DMS53 (cell line): ENCODE results near the gene C3orf20.

Experiments
- DNase-seq: peaks from one replicate; lab custom pipeline; 2025; lab: John Stamatoyannopoulos, UW

The C3orf20 gene

DNA sequence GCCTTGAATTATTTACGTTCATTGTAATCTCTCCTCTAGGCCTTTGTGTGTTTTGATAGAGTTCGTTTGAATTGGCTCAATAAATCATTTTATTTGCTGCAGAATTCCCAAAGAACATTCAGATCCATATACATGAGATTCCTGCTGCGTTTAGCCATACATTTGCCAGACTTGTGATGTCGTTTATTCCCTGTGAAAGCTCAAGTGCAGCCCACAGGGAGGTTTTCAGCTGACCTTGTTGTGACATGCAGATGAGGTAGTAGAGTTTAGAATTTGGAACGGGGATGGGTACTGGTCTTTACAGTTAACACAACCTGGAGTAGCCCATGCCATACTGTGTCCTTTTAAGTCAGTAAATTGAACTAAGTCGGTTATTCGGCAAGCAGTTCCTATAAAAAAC is at the start of gene C3orf20:
C3orf20 (plus strand) TSS at position 301 of the 400 bp plus-strand sequence. CDS start 7,573 bp downstream, outside the sequence.
- no peak for DNase-seq

DNA sequence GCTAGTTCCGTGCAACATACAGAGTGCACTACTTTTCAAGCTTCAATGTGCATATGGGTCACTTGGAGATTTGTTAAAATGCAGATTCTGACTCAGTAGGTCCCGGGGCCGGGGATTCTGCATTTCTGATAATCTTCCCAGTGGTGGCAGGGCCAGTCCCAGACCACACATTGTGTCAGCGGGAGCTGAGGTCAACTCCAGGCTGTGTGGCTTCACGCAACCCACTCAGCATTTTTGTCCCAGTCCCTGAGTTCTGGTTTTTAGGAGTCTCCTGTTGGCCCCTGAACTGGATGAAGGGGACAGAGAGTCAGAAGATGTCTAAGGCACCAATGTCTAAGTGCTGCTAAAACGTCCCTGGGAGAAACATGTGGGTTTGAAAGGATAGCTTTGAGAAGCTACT is 49.5 kb upstream of the C3orf20 start:
- DNase-seq = no peak

DNA sequence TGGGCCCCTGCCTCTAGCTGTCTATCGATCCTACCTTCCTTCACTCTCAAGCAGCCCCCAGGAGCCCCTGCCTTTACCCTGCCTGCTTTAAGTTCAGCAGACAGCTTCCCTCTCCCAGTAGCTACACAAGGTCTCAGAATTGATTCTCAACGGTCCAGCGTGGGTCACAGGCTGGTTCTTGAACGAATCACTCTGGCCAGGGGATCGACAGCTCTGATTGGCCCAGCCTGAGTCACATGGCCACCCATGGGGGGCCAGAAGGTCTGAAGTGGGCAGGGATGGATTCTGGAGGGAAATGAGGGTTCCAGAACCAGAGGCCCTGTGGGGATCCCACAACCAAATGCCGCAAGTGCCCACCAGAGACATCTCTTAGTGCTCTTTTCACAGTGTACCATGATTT is 47.1 kb upstream of the C3orf20 start:
- DNase-seq = no peak

DNA sequence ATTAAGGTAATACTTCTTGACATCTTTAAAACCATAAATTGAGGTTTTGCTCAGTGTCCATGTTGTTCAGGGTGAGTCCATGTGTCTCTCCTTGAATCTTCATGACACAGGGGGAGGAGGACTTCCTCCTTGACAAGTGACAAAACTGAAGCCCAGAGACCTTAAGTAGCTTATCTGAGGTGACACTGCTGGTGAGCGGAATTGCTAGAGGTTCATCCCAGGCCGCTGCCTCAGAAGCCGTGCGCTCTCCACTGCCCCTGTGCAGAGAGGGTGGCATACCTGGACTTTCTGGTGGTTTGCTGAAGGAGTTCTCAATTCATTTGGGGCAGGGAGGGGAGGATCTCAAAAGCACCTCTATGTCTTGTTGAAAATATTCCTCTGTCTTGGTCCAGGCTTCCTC is 46.5 kb upstream of the C3orf20 start:
- no peak for DNase-seq

DNA sequence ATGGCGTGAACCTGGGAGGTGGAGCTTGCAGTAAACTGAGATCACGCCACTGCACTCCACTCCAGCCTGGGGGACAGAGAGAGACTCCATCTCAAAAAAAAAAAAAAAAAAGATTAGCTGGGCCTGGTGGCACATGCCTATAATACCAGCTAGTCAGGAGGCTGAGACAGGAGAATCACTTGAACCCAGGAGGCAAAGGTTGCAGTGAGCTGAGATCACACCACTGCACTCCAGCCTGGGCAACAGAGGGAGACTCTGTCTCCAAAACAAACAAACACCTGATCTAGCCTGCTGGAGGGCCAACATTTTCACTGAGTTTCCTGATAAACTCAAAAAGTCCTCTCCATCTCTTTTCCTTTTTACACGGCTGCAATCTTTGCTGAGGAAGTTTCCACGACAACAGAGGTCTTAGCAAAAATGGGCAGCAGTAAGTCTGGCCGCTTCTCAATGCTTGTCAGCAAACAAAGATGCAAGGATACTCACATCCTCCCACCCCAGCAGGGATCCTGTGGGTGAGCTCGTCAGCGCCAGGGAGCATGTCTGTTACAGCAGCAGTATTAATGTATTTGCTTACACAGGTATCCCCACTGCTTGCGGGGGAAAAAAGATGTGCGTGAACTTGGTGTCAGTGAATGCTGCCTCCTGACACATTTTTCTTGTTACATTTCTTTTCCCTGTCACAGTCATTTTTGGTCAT is 44.4 kb upstream of the C3orf20 start:
- DNase-seq = no peak

DNA sequence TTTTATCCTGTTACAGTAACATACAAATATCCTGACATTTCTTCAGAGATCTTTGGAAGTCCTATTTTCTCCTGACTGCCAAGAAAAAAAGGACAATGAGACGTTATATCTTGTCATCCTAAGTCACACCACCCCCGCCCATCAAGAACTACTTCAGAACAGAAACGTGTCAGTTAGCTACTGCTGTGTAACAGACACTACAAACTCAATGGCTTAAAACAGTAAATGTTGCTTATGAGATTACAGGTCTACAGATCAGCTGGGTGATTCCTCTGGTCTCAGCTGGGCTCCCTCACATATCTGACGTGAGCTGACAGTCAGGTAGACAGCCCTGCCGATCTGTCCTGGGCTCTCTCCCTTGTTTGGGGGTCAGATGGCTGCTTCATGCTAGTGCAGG is 43.8 kb upstream of the C3orf20 start:
- no peak for DNase-seq

DNA sequence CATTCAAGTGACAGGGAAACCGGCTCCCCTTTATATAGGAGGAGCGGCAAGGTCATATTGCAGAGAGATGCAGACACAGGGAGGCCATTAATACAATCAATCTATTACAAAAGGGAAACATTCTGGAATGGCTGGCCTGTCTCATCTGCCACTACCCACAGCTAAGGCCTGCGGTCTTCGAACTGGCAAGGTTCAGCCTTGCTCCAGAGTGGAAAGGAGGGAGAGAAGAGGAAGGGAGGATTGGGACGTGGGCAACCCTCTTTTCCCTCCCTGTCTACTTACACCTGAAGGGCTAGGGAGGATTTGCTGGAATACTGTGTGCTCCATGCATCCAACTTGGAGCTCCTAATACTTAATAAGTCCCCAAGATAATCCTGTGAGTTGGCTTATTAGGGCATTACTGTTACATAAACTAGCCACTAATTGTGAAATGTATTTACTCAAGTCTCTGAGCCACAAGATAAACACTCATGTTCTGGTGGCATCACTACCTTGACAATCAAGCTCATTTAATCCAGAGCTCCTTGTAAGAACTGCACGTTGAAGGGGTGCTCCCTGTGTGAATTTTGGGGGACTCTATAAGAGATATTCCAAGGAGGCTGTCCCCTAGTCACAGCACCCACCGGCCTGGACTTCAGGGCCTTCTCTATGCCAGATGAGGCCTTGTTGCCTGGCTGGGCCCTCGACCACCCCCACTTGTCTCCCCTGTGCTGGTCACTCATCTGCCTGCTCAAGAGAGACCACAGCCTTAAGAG is 43.1 kb upstream of the C3orf20 start:
- no peak for DNase-seq

DNA sequence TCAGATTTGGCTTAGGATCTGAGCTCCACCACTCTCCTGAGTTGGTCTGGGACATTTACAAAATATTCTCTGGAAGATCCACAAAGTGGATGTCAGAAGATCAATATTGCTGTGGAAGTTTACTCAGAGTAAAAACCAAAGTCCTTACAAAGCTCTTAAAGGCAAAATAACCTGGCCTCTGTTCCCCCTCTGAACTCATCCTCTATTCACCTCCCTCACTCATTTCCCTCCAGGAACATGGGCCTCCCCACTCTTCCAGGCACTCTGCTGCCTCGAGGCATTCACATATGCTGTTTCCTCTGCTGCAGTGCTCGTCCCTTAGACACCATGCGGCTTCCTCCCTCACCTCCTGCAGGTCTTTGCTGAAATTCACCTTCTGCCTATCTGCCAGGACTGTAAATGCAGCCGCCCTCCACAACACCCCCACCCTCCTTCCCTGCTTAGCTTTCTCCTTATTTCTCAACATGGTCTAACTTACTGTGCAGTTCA is 42.5 kb upstream of the C3orf20 start:
- no peak for DNase-seq

DNA sequence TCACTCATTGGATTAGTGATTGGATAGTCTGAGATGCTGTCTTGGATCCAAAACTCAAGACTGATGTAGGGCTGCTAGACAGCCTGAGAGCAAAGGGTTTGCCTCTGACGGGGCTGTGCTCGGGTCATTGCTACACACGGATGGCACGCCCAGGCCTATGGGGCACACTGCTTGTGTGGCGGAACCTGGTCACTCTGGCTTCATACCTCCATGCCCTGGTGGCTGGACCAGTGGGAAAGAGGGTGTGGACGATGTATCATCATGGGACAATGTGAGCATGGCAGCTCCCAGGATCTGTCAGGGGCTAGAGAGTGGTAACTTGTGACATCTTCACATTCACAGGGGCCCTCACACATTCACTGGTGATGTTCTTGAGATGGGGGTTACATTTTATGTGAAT is 41.5 kb upstream of the C3orf20 start:
- DNase-seq = no peak

DNA sequence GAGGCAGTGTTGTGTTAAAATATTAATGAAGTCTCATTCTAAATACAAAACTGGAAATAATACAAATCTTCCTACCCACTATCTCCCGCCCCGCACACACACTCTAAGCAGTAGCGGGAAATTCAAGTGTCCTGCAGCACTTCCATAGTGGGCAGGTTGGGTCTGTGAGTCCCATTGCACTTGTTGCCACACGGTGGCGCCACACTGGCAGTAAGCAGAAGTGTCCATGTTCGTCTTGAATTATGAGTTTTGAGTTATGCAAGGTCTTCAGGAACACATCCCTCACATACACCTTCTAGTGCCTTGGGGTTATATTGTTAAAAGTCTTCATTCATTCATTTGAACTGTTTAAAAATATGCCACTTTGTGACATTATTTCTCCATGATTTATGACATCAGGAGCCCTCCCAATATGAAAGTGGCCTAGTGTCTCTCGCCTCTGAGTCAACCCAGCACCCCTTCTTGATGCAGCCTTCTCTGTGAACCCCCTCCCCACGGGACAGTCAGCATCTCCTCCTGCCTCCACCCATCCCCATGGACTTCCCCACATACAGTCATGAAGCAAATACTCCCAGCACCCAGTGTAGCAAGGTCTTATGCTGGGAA is 41.0 kb upstream of the C3orf20 start:
- DNase-seq = peak; percentile 65

DNA sequence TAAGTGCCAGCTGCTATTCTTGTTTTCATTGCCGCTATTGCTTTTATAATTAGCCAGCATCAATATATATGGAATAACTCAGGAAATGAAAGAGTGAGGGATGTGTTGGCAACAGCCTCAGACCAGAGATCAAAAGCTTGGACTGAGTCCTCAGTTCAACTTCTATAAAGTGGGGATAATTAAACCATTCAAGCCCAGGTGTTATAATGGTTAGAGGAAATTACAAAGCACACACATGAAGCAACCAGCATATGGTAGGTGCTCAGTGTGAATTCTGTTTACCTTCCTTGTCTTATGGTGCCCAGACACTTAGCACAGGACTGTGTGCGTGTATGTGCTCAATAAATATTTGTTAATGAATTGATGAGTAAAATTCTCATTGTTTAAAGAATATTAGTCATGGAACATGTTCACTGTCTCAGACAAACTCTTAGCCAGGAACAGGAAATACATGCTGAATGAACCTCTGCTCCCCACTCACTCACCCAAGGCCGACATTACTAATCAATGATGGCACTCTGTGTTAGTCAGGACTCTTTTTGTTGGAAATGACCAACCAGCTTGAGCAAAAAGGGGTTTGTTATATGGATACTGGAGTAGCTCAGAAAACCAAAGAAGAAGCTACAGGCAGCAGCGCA is 40.1 kb upstream of the C3orf20 start:
- DNase-seq = peak; percentile 12

DNA sequence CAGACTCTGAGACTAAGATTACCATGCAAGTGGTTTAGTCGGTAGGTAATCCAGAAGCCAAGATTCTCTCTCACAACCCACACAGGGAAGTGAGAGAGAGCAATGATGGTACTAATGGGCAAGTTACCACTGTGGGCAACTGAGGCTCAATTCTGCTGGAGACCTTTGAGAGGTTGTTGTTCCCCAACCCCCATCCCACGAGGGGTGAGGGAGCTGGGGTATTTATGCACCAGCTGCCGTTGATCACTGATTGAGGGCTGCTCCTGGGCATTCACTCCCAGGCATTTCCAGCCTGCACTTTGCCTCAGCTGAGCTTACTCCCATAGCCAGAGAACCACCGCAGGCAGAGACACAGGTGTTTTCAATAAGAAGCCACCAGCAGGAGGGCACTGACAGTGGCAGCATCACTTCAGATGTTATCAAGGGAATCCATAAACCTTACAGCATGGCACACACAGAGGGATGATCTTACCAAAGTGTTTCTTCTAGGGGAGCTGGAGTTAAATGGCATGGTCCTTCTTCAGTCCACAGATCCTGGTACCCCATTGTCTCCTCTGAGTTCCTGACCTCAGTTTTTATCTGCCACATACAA is 38.3 kb upstream of the C3orf20 start:
- no peak for DNase-seq

DNA sequence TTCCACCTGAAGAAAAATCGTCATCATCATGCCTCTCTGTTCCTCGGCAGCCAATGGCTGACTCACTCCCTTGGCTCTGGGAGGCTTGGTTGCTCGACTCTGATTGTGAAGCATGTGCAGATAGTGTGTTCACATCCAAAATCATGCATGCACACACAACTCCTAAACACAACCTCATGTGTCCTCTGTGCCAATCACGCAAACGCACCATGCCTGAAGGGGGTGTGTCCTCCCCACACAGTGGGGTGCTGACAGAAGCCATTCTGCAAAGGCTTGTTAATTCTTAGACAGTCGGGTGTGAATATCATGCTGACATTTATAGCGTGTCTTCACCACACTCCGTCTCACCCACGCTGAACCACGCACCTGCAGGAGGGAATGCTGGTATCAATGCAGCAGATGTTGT is 34.8 kb upstream of the C3orf20 start:
- no peak for DNase-seq

DNA sequence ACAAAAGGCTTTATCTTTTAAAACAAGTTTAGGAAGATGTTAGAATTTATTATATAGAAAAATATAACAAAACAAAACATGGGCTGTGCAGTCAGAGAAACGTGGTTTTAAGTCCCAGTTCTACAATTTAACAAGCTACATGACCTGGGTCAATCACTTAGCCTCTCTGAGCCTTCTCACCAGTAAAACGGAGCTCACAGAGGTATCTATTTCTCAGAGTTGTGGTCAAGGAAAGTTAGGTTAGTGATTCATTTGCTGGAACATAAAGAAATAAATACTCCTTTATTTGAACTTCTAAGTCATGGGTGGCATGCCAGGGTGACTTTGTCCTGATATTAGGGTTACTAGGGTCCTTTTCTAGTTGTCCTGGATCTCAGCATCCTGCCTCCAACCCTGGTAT is 34.2 kb upstream of the C3orf20 start:
- no peak for DNase-seq

DNA sequence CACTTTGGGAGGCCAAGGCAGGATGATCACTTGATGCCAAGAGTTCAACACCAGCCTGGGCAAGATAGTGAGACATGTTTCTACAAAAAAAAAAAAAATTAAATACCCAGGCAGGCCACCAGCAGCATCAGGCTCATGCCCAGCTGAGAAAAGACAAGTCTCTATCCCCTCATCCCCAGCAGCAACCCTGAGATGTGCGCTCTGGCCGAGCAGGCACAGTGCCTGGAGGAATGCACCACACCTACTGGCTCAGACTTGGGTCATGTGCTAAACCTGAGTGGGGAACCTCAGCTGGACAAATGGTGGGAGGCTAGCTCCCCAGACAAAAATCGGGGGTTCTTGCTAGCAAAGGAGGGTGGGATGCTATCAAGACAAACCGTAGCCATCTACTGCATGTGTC is 33.6 kb upstream of the C3orf20 start:
- no peak for DNase-seq

DNA sequence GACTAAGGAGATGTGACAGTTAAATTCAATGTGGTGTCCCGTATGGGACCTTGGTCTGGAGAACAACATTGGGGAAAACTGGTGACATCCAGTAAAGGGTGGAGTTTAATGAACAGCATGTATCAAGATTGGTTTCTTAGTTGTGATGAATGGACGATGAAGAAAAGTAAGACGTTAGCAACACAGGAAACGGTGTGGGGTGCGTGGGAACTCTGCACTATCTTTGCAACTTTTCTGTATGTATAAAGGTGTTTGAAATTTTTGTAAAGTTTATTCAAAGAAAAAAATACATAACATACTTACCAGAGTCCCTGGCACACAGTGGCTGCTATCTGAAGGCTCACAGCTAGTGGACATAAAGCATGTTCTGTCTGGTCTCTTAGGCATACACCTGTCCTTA is 29.5 kb upstream of the C3orf20 start:
- no peak for DNase-seq

DNA sequence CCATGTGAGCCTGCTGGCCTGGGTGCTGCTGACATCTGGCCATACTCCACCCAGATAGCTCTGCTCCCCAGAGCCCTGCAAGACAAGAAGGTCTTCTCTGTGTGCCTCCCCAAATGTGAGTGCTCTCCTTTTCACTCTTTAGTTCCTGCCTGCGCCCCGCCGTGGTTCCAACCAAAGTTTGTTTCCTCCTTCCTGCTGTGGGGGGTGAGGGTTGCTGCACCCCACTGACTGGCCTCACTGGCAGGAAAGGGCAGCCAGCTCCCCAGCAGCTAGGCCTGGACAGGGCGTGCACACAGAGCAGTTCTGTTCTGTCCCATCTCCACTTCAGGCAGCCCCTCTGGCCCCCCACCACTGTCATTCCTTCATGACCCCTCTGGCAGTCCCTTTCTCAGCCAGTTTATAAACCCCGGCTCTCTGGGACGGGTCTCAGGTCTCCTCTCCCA is 28.8 kb upstream of the C3orf20 start:
- no peak for DNase-seq

DNA sequence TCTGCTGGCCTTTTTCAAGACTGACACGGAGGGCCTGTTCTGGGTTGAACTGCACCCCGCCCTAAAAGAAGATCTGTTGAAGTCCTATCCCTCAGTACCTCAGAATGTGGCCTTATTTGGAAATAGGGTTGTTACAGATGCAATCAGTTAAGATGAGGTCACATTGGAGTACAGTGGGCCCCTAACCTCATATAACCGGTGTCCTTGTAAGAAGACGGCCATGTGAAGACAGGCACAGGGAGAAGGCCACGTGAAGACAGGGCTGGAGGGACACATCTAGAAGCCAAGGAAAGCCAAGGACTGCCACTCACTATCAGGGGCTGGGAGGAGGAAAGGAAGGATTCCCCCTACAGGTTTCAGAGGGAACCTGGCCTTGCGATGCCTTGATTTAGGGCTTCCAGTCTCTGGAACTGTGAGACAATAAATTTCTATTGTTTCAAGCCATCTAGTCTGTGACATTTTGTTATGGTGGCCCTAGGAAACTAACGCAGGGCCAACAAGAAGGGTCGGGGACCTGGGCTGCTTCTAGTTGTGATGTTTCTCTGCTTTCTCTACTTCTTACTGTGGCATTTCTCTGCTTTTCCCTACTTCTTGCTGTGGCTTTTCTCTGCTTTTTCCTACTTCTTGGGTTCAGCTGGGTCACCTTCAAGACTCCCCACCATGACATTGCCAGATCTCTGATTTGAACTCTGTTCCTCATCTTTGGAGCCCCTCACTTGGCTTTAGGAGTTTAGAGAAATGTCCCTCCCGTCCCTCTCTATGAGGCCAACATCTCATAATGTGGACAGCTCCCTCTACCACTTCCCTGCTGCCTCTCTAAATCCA is 28.1 kb upstream of the C3orf20 start:
- DNase-seq = no peak

DNA sequence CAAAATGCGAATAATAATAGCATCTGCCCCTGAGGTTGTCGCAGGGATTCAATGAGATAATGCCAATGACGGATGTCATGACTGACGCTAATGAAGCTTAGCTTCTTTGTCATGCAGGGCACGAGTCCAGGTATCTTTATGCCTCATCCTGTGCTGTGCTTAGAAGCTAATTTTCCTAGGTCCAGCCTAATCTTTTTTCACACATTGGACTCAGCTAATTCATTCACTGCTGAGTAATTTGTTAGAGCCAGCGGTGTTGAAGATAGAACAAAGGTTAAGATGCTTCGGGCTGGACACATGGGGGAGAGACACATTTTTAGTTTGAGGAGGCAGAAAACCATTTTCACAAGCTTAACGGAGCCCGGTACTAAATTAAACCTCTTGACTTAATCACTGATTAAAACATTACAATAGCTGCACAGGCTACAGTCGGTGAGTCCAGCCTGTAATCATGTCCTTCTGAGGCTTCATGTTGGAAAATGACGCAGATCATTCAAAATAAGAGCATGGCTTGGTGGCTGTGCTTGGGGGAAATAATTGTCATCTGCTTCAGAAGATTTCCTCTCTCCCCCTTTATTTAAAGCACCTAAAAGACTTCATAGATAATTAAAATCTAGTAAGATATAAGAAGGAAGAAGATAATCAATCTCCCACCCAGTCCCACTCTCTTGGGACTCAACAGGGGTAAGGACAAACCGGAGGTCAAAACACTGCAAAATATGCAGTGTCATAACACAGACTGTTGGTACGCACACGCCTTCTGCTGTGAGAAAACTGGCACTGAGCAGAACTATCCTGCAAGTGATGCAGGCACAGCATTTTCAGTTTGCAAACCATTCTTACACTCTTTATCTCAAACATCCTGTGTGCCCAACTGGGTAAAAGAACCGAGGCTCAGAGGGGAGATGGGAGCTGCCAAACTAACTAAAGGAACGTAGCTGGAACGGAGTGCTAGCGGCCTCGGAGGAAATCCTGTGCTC is 26.7 kb upstream of the C3orf20 start:
- no peak for DNase-seq

DNA sequence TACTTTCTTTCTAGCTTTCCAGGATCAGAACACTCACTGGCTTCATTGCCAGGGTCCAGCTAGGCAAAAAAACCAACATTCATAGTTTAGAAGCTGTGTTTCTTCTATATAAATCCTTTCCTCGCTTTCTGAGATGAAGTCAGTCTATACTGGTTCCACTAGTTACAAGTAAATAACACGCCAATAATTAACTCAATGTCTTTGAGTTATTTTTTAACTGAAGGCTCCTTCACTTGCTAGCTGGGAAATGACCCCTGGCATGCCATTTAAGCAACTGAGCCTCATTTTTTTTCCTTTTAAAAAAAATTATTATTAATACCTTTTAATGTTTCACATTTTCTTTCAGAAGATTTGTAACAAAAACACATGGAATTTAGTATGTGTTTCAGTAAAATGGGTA is 25.5 kb upstream of the C3orf20 start:
- no peak for DNase-seq
